MG63 (cell line): Measurements from ENCODE around the gene CDC42BPA. TPM values are rescaled to one million over a fixed set of nuclear protein-coding genes. Genes with fewer than 3 reads are reported as not detected.
"Not testable (repeated sequence)": the region's sequence is repeated elsewhere in the genome, so short reads cannot be mapped to it uniquely, and the experiment has no call there.

Source experiments
- DNase-seq: peaks from one replicate; pipeline ENCODE4 v3.0.0-alpha.2; 2020
- H3K27me3 ChIP-seq: fragments of 250-450 bp; sonication (Bioruptor Pico); 2 replicates; pipeline ENCODE4 v1.5.1; 2020; ENCODE audit warnings: mild to moderate bottlenecking, moderate library complexity
- H3K36me3 ChIP-seq: fragments of 250-450 bp; sonication (Bioruptor Pico); 2 replicates; pipeline ENCODE4 v1.5.1; 2020; ENCODE audit warnings: mild to moderate bottlenecking, moderate library complexity
- H3K4me3 ChIP-seq: fragments of 250-450 bp; sonication (Bioruptor Pico); 2 replicates; pipeline ENCODE4 v1.5.1; 2020; ENCODE audit warnings: mild to moderate bottlenecking, moderate library complexity
- H3K9me3 ChIP-seq: fragments of 250-450 bp; sonication (Bioruptor Pico); 2 replicates; pipeline ENCODE4 v1.5.1; 2020; ENCODE audit warnings: mild to moderate bottlenecking, moderate library complexity
- total RNA-seq: library from RNA; depleted of rRNA; stranded (reverse); fragments of >200 nt; shearing (Covaris generic); gene quantifications from 2 replicates; pipeline ENCODE4 v1.2.3, GENCODE V29; 2014; ENCODE audit warnings: low replicate concordance

Gene CDC42BPA
- total RNA-seq, 1 experiment from 2014 or later = 11.6 TPM

DNA sequence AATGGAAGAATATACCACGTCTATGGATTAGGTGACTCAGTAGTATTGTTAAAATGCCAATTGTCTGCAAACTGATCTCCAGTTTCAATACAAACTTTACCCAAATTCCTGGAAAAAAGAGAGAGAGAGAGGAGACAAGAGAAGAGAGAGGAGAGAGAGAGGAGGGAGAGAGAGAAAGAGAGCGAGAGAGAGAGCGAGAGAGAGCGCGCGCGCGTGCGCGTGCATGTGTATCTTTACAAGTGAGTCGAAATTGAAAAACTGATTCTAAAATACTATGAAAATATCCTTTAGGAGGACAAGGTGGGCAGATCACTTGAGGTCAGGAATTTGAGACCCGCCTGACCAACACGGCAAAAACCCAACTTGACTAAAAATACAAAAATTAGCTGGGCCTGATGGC lies 65.2 kb downstream of the CDC42BPA start:
- no peaks in the 10 kb centered on the region for H3K9me3 ChIP-seq
- H3K36me3 ChIP-seq = no peaks in the 10 kb centered on the region
- no peaks in the 10 kb centered on the region for H3K27me3 ChIP-seq
- no peak overlapping the region for H3K4me3 ChIP-seq
- DNase-seq = no peak

DNA sequence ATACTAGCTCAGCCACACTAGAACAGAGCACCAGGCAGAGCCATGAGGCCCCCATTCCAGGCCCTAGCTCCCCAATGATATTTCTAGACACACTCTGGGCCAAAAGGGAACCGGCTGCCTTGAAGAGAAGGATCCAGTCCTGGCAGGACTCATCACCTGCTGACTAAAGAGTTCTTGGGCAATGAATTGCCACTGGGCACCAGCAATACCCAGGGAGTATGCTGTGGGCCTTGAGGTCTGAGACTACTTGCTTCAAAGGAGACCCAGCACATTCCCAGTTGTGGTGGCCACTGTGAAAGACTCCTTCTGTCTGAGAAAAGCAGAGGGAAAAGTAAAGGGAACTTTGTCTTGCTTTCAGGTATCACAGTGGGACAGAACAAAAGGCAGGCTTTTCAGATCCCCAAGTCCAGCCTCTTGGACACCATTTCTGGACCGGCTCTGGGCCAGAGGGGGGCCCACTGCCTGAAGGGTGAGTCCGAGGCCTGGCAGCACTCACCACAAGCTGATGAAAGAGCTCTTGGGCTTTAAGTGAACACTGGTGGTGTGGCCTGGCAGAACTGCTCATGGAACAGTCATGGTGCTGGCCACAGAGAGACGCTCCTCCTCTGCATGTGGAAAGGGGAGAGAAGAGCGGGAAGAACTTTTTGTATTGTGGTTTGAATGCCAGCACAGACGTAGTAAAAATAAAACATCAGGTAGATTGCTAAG lies 72.5 kb downstream of the CDC42BPA start:
- DNase-seq = peak; percentile 77
- H3K9me3 ChIP-seq = no peaks in the 10 kb centered on the region

DNA sequence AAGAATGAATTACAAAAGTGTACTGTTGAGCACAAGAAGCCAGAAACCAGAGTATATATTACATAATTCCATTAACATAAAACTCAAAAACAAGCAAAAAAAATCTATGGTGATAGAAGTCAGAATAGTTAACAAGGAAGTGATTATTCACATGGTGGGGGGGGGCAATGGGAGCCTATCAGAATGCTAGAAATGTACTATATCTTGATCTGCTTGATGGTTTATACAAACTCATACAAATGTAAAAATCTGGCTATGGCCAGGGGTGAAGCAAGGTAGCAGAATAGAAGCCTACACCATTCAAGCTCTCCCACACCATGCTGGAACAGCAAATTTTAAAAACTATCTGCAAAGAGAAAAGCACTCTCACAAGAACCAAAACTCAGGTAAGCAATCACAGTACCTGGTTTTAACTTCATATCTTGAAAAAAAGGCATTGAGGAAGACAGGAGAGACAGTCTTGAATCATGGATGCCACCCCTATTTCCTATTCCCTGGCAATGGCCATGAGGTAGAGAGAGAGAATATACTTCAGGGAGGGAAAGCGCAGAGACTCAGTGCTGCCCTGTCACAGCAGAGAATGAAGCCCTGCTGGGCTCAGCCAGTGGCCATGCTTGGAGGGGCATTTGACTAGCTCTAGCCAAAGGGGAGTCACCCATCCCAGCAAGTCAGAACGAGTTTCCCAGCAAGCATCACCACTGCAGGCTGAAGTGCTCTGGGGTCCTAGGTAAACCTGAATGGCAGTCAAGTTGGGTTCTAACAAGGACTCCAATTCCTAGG lies 73.8 kb downstream of the CDC42BPA start:
- Histone ChIP-seq H3K9me3 (no peaks in the 10 kb centered on the region), H3K27me3 (no peaks in the 10 kb centered on the region), H3K36me3 (no peaks in the 10 kb centered on the region; the same call in 1 of the 2 replicates), H3K4me3 (no peak overlapping the region)
- no peak for DNase-seq

More for the DNA sequence above, 72.5 kb downstream of the CDC42BPA start:
- Histone ChIP-seq H3K4me3 (no peak overlapping the region), H3K27me3 (no peaks in the 10 kb centered on the region), H3K36me3 (no peaks in the 10 kb centered on the region; the same call in 1 of the 2 replicates)

DNA sequence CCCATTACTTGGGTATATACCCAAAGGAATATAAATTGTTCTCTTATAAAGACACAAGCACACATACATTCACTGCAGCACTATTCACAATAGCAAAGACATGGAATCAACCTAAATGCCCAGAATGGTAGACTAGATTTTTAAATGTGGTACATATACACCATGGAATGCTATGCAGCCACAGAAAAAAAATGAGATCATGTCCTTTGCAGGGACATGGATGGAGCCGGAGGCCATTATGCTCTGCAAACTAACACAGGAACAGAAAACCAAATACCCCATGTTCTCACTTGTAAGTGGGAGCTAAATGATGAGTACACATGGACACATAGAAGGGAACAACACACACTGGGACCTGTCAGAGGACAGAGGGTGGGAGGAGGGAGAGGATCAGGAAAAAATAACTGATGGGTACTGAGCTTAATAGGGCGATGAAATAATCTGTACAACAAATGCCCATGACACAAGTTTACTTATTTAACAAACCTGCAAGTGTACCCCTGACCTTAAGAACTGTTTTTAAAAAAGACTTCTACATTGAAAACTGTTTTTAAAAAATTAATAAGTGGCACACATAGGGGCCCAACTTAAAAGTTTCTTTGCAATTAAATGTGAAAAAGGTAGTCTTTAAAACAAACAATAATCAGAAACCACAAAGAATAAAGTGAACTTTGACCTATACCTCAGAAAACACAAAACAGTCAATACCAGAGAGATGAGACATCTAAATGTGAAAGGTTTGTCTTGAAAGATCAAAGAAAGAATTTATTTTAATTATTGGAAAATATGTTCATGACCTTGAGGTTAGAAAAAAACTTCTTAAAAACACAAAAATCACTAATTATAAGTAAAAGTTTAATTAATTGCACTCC lies 75.2 kb downstream of the CDC42BPA start:
- no peaks in the 10 kb centered on the region for H3K27me3 ChIP-seq
- DNase-seq = no peak

DNA sequence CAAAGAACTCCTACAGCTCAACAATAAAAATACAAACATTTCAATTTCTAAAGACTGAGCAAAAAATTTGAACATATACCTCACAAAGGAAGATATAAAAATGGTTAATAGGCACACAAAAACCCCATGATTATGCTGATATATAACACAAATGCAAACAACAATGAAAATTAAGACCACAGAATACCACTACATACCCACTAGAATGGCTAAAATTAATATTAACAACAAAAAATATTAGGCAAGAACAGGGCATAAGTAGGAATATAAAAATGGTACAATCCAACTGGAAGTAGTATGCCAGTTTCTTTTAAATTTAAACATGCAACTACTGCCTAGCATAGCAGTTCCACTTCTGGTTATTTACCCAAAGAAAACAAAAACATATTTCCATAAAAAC lies 77.3 kb downstream of the CDC42BPA start:
- Histone ChIP-seq H3K36me3 (no peaks in the 10 kb centered on the region), H3K4me3 (no peak overlapping the region), H3K9me3 (no peaks in the 10 kb centered on the region), H3K27me3 (no peaks in the 10 kb centered on the region)
- DNase-seq = no peak

More for the DNA sequence above, 75.2 kb downstream of the CDC42BPA start:
- H3K36me3 ChIP-seq = no peaks in the 10 kb centered on the region; the same call in 1 of the 2 replicates
- H3K9me3 ChIP-seq = no peaks in the 10 kb centered on the region
- no peak overlapping the region for H3K4me3 ChIP-seq

DNA sequence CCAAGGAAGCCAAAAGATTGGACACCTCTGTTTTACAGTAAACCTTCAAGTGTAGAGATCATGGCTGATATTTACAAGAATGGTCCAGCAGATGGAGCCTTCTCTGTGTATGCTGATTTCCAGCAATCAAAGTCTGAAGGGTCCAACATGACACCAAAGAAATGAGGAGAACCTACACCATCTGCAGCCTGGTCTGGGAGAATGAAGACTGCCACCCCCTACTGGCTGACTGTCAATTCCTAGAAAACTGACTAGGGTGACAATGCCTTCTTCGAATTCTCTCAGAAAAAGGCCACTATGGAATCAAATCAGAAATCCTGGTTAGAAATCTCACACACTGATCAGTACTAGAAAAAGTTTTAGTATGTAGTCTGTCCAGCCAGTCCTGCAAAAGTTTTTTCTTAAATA lies 83.3 kb downstream of the CDC42BPA start:
- H3K9me3 ChIP-seq = no peaks in the 10 kb centered on the region
- peak; percentile 46 for DNase-seq
- no peaks in the 10 kb centered on the region; the same call in none of the 2 replicates for H3K36me3 ChIP-seq
- no peak overlapping the region for H3K4me3 ChIP-seq
- H3K27me3 ChIP-seq = no peaks in the 10 kb centered on the region

DNA sequence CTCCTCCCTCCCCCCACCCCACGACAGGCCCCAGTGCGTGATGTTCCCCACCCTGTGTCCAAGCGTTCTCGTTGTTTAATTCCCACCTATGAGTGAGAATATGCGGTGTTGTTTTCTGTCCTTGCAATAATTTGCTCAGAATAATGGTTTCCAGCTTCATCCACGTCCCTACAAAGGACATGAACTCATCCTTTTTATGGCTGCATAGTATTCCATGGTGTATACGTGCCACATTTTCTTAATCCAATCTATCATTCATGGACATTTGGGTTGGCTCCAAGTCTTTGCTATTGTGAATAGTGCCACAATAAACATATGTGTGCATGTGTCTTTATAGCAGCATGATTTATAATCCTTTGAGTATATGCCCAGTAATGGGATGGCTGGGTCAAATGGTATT lies 87.2 kb downstream of the CDC42BPA start:
- not testable (repeated sequence) for DNase-seq, H3K27me3 ChIP-seq, H3K4me3 ChIP-seq, H3K36me3 ChIP-seq, H3K9me3 ChIP-seq

DNA sequence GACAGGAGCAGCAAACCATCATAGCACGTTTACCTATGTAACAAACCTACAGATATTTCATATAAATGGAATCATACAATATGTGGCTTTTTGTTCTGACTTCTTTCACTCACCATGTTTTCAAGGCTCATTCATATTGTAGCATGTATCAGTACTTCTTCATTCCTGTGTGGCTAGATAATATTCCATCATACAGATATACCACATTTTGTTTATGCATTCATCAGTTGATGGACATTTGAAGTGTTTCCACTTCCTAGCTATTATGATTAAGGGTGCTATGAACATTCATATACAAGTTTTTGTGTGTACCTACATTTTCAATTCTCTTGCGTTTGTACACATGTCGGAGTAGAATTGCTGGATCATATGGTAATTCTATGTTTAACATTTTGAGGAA lies 90.1 kb downstream of the CDC42BPA start:
- Histone ChIP-seq H3K27me3 (no peaks in the 10 kb centered on the region), H3K36me3 (no peaks in the 10 kb centered on the region; the same call in none of the 2 replicates), H3K4me3 (no peak overlapping the region), H3K9me3 (no peaks in the 10 kb centered on the region)
- no peak for DNase-seq

DNA sequence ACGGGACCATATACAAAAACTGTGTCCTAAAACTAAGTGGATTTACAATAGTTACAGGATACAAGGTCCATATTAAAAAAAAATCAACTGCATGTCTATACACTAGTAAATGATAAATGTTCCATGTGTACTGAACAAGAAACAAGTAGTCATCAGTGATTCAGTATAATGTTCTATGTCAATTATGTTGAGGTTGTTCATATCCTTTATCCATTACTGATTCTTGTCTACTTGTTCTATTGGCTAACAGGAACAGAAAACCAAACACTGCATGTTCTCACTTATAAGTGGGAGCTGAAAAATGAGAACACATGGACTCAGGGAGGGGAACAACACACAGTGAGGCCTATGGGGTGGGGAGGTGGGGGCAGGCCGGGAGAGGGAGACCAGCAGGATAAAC lies 90.5 kb downstream of the CDC42BPA start:
- Histone ChIP-seq H3K4me3 (no peak overlapping the region), H3K36me3 (no peaks in the 10 kb centered on the region; the same call in none of the 2 replicates), H3K9me3 (no peaks in the 10 kb centered on the region), H3K27me3 (no peaks in the 10 kb centered on the region)
- DNase-seq = no peak

DNA sequence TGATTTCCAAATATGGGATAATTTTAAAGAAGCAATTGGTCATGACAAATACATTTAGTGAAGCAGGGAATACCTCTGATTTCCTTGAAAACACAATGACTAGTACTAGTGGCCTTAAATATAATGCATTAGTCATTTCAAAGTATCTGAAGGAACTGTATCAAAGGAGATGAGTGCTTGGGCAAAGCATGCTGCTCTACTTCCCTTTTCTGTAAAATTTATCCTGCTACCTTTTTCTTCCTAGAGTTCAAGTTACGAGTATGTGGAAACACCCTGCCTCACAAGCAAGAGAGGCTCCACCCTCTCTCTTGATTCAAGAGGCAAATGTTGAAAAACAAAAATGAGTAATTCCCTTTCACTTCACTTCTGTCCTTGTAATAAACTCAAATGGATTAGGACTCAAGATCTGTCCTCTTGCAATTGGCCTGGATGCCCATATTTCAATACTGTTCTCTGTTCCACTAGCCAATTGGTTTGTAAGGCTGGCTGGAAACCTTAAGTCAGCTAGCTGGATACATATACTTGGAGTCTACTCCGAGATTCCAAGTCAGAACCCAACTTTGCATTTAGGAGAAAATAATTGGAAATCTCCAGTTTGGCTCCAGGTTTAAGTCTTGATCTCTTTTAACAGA lies 92.5 kb downstream of the CDC42BPA start:
- DNase-seq = peak; percentile 9
- H3K9me3 ChIP-seq = no peaks in the 10 kb centered on the region
- H3K36me3 ChIP-seq = no peaks in the 10 kb centered on the region; the same call in 1 of the 2 replicates
- no peaks in the 10 kb centered on the region for H3K27me3 ChIP-seq
- no peak overlapping the region for H3K4me3 ChIP-seq

DNA sequence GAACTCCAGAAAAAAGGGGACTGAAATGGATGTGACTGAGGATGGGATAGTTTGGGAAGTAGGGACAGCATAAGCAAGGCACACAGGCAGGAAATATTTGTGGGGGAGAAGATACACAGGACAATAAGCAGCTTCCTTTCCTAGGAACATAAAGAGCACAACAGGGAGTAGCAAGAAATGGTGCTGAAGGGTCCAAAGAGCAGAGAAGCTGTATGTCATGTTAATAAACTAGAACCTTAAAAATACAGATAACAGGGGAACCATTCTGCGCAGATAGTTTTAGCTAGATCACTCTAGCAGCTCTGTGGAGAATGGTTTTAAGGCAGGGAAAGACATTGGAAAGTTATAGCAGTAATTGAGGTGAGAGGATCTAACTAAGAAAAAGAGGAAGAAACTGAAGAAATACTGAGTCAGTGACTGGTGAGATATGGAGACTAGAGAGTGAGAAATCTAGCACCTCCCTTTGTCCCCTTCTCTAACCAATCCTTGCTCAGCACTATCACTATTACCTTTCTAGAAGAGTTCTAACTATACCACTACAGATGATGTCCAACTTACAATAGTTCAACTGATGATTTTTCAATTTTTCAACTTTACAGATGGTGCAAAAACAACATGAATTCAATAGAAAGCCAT lies 95.0 kb downstream of the CDC42BPA start:
- Histone ChIP-seq H3K4me3 (no peak overlapping the region), H3K27me3 (no peaks in the 10 kb centered on the region), H3K36me3 (no peaks in the 10 kb centered on the region; the same call in 1 of the 2 replicates), H3K9me3 (no peaks in the 10 kb centered on the region; the same call in 1 of the 2 replicates)
- no peak for DNase-seq

DNA sequence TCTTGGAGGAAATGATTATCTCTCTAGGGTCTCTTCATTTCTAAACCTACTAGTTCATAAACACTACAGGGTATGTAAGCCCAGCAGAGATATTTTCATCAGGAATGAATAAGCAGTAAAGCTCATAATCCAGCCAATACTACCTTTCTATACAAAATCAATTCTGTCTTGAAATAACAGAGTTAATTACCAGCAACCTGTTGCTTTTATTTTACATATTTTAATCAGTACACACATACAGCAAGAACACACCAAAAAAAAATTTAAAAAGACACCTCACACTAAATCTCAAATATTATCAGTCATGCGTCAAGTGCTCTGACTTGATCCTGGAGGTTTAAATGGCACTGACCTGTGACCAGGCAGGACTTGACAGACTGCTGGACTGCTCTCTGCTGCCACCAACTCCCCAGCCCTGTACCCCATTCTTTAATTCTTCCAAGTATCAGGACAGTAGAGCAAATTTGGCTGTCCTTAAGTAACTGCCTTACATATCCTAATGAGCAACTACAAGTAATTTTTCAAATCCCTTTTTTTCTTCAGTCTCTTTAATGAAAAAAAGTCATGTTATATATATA lies 98.5 kb downstream of the CDC42BPA start:
- Histone ChIP-seq H3K36me3 (no peaks in the 10 kb centered on the region; the same call in 1 of the 2 replicates), H3K4me3 (no peak overlapping the region), H3K27me3 (no peaks in the 10 kb centered on the region), H3K9me3 (no peaks in the 10 kb centered on the region; the same call in 1 of the 2 replicates)
- no peak for DNase-seq

DNA sequence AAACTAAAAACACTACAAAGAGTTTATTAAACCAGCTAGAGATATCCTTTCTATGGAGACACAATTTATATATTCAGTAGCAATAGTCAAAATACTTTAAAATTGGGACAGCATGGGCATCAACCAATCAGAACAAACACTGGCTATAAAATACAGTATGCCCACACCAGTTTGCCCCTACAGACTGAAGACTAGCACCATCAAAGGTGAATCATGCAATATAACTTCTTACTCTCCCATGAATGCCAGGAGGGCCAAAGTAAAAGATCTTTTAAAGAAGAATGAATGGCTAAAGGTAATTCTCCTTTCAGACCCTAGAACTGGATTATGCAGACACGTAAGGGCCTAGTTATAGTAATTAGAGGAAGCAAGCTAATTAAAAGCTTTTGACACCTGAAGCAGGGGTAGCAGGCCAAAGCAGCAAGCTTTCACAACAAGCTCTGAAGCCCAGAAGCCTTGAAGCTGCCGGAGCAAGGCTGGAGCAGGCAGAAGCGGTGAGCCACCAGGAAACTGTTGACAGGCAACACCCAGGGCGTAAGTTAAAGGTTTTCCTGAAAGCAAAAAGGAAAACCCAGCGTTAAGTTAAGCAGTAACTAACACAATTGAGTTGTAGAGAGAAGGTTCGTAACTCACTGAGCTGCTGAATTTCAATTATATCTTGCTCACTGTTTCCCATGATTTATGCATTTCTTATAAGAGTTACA lies 99.3 kb downstream of the CDC42BPA start:
- Histone ChIP-seq H3K36me3 (no peaks in the 10 kb centered on the region; the same call in 1 of the 2 replicates), H3K4me3 (no peak overlapping the region), H3K27me3 (no peaks in the 10 kb centered on the region), H3K9me3 (no peaks in the 10 kb centered on the region; the same call in 1 of the 2 replicates)
- no peak for DNase-seq

DNA sequence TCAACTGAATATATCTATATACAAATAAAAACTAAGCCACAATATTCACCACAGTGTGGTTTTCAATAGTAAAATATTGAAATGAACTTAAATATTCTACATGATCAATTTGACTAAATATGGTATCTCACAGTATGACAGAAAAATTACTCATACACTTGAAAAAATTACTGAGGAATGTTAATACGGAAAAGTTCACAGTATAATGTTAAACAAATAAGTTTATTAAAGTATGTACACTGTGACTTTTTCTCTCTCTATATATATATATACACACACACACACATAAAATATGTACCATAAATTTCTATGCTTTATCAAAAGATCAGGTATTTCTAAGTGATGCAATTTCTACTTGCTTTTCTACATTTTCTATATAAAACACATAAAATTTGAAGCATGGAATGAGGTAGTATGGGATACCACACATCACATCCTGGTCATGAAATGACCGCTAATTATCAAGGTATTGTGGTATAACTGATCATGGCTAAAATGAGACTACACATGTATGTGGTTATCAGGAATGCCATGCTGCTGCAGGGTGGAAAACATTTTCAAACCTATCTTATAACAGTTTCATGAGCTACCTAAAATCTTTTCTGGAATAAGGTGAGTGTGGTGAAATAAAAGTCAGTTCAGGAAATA lies 102.3 kb downstream of the CDC42BPA start:
- H3K36me3 ChIP-seq = peaks cover 4% of the 10 kb centered on the region
- H3K27me3 ChIP-seq = no peaks in the 10 kb centered on the region
- H3K4me3 ChIP-seq = no peak overlapping the region
- no peak for DNase-seq
- H3K9me3 ChIP-seq = no peaks in the 10 kb centered on the region; the same call in none of the 2 replicates

DNA sequence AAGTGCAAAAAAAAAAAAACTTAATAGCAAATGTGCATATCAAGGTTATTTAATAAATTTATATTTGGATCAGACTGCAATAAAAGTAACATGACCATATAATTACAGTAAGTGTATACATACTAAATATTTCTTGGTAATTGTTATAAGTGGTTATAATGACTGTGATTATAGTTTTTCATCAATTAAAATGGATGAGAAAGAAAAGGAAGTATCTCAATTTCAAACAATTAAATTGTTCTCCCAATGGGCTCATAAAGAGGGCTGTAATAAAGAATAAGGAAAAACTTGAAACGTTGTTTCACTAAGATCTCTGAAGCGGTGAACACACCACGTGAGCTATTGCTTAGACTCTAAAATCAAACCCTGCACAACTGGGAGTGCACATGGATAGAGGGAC lies 104.1 kb downstream of the CDC42BPA start:
- Histone ChIP-seq H3K9me3 (peaks cover 3% of the 10 kb centered on the region), H3K36me3 (peaks cover 16% of the 10 kb centered on the region), H3K4me3 (no peak overlapping the region), H3K27me3 (no peaks in the 10 kb centered on the region)
- no peak for DNase-seq
